HG03108 (cell line): ENCODE data around the gene IFITM1.
A peak's percentile ranks its signal among the peaks of the same experiment; 100 is the strongest.
"Not testable (repeated sequence)": the region's sequence is repeated elsewhere in the genome, so short reads cannot be mapped to it uniquely, and the experiment has no call there.

Experiments
- ATAC-seq: cut with Tn5 transposase; IDR thresholded peaks from one replicate; pipeline ENCODE4 v1.9.1; 2021; ENCODE audit warnings: moderate library complexity; ENCODE audit not compliant: unreplicated experiment

Gene IFITM1

GRCh38 chr11:325796-326591 lies 12.2 kb downstream of the IFITM1 start:
- ATAC-seq = no peak

- ATAC-seq = no peak
Measured at GRCh38 chr11:326592-326841, 12.7 kb downstream of the IFITM1 start.

GRCh38 chr11:326842-327580 lies 13.2 kb downstream of the IFITM1 start:
- ATAC-seq = peak; percentile 82

- no peak for ATAC-seq
Measured at GRCh38 chr11:327581-327923, 13.7 kb downstream of the IFITM1 start.

- no peak for ATAC-seq
Measured at GRCh38 chr11:328012-328411, 14.2 kb downstream of the IFITM1 start.

- not testable (repeated sequence) for ATAC-seq
Measured at GRCh38 chr11:328516-329100, 14.8 kb downstream of the IFITM1 start.

GRCh38 chr11:329886-330253 lies 16.0 kb downstream of the IFITM1 start:
- no peak for ATAC-seq

- no peak for ATAC-seq
Measured at GRCh38 chr11:330307-330693, 16.5 kb downstream of the IFITM1 start.

- no peak for ATAC-seq
Measured at GRCh38 chr11:330694-331357, 17.0 kb downstream of the IFITM1 start.

- ATAC-seq = no peak
Measured at GRCh38 chr11:331358-332060, 17.7 kb downstream of the IFITM1 start.

GRCh38 chr11:332651-333480 lies 19.0 kb downstream of the IFITM1 start:
- ATAC-seq = no peak

GRCh38 chr11:333616-334263 lies 19.9 kb downstream of the IFITM1 start:
- ATAC-seq = not testable (repeated sequence)

GRCh38 chr11:334264-334994 lies 20.6 kb downstream of the IFITM1 start:
- no peak for ATAC-seq

GRCh38 chr11:335779-336658 lies 22.2 kb downstream of the IFITM1 start:
- no peak for ATAC-seq

GRCh38 chr11:336659-337198 lies 22.9 kb downstream of the IFITM1 start:
- no peak for ATAC-seq

- no peak for ATAC-seq
Measured at GRCh38 chr11:337711-338110, 23.9 kb downstream of the IFITM1 start.

- no peak for ATAC-seq
Measured at GRCh38 chr11:339963-340362, 26.1 kb downstream of the IFITM1 start.
